Testis (tissue), 2 donors: Measurements from ENCODE around the gene KLHL3.

Source experiments
- POLR2A ChIP-seq: fragments of 450-650 bp; IDR thresholded peaks from one replicate; pipeline ENCODE4 v1.6.1; 2017; ENCODE audit warnings: antibody characterized with exemption, mild to moderate bottlenecking, moderate library complexity
- TF ChIP-seq, protein P1 (sequence below), 3 experiments: fragments of 450-650 bp in 2 of 3; fragments of 200-600 bp in 1 of 3; sonication (generic) in 1 of 3; IDR thresholded peaks; one replicate each; pipeline ENCODE4 v1.5.1; 2016 to 2019; ENCODE audit warnings: antibody characterized with exemption in 3 of 3, mild to moderate bottlenecking in 2 of 3, moderate library complexity in 1 of 3

DNA sequence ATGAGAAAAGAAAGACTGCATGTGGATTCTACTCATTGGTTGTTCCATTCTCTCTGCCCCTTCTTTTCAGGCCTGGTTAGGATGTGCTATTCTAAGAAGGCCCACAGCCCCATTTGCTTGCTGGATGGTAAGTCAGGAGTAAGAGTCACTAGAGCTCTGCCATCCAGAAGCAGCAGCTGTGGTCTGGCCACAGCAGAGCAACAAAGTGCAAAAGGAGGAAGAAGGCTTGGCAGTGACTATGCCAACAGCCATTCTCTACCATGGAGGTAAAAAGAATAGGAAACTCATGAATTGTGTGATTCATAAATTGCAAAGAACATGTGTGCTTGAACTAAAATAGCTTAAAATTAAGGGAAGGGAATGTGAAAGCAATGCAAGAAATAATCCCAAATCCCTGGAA is 20.9 kb downstream of the KLHL3 start:
- no peak for TF ChIP-seq POLR2A
- TF ChIP-seq, protein P1, sequence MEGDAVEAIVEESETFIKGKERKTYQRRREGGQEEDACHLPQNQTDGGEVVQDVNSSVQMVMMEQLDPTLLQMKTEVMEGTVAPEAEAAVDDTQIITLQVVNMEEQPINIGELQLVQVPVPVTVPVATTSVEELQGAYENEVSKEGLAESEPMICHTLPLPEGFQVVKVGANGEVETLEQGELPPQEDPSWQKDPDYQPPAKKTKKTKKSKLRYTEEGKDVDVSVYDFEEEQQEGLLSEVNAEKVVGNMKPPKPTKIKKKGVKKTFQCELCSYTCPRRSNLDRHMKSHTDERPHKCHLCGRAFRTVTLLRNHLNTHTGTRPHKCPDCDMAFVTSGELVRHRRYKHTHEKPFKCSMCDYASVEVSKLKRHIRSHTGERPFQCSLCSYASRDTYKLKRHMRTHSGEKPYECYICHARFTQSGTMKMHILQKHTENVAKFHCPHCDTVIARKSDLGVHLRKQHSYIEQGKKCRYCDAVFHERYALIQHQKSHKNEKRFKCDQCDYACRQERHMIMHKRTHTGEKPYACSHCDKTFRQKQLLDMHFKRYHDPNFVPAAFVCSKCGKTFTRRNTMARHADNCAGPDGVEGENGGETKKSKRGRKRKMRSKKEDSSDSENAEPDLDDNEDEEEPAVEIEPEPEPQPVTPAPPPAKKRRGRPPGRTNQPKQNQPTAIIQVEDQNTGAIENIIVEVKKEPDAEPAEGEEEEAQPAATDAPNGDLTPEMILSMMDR (IDR thresholded peaks at IDR 0.05) = no peak
